Smooth muscle cell (in vitro differentiated cells): ENCODE data around the gene FOXC1. TPM values are rescaled to one million over a fixed set of nuclear protein-coding genes. Genes with fewer than 3 reads are reported as not detected.

Experiments used
- DNase-seq: peaks from one replicate; lab custom pipeline; 2025; ENCODE audit not compliant: unreplicated experiment; lab: John Stamatoyannopoulos, UW
- H2AFZ ChIP-seq: fragments of 200-600 bp; sonication (generic); 2 replicates; pipeline ENCODE4 v1.6.0; 2016; ENCODE audit warnings: antibody characterized with exemption, low read depth, mild to moderate bottlenecking
- H3F3A ChIP-seq: fragments of 200-600 bp; sonication (generic); 2 replicates; pipeline ENCODE4 v1.6.0; 2017; ENCODE audit warnings: antibody characterized with exemption, low read depth
- H3K27ac ChIP-seq: fragments of 200-600 bp; sonication (generic); 2 replicates; pipeline ENCODE4 v1.5.1; 2016; ENCODE audit warnings: low read depth, mild to moderate bottlenecking
- H3K27me3 ChIP-seq: fragments of 200-600 bp; sonication (generic); 2 replicates; pipeline ENCODE4 v1.6.1; 2016; ENCODE audit warnings: low read depth, mild to moderate bottlenecking
- H3K36me3 ChIP-seq: fragments of 200-600 bp; sonication (generic); 2 replicates; pipeline ENCODE4 v1.5.1; 2016; ENCODE audit warnings: low read depth
- H3K4me1 ChIP-seq: fragments of 200-600 bp; sonication (generic); 2 replicates; pipeline ENCODE4 v1.5.1; 2016; ENCODE audit warnings: low read depth
- H3K4me2 ChIP-seq: fragments of 200-600 bp; sonication (generic); 2 replicates; pipeline ENCODE4 v1.6.0; 2016; ENCODE audit warnings: mild to moderate bottlenecking
- H3K4me3 ChIP-seq: fragments of 200-600 bp; sonication (generic); 2 replicates; pipeline ENCODE4 v1.5.1; 2016; ENCODE audit warnings: mild to moderate bottlenecking
- H3K79me2 ChIP-seq: fragments of 200-600 bp; sonication (generic); 2 replicates; pipeline ENCODE4 v1.6.0; 2016; ENCODE audit warnings: low read depth, mild to moderate bottlenecking
- H3K9ac ChIP-seq: fragments of 200-600 bp; sonication (generic); 2 replicates; pipeline ENCODE4 v1.6.0; 2016; ENCODE audit warnings: low read depth
- H3K9me3 ChIP-seq: fragments of 200-600 bp; sonication (generic); replicated peaks from 2 replicates; pipeline ENCODE4 v1.5.1; 2016; ENCODE audit warnings: low read depth
- H4K20me1 ChIP-seq: fragments of 200-600 bp; sonication (generic); 2 replicates; pipeline ENCODE4 v1.6.0; 2016; ENCODE audit warnings: low read depth
- WGBS: methylation state at CpG from one replicate; pipeline ENCODE4 v1.1.7; 2016; ENCODE audit warnings: low lambda C conversion rate; 5-methylcytosine and 5-hydroxymethylcytosine counted together
- polyA plus RNA-seq: library from polyadenylated mRNA; unstranded; fragments of >200 nt; fragmentation: Nextera tagmentation; extraction: Ambion mirVana; gene quantifications from 2 replicates; pipeline ENCODE4 v1.2.1, GENCODE V29; 2016
- total RNA-seq: library from RNA; depleted of rRNA; stranded (reverse); fragments of >200 nt; gene quantifications from 2 replicates; pipeline ENCODE4 v1.2.3, GENCODE V29; 2014
- TF ChIP-seq, protein P1 (sequence below): fragments of 200-600 bp; sonication (generic); IDR thresholded peaks from 2 replicates; pipeline ENCODE4 v1.5.1; 2017; ENCODE audit warnings: borderline replicate concordance, mild to moderate bottlenecking, antibody characterized with exemption; ENCODE audit not compliant: insufficient read depth, poor library complexity, severe bottlenecking

FOXC1 gene
- total and polyA plus RNA-seq, 2 experiments from 2014 or later = 0.10 to 1.4 TPM

DNA sequence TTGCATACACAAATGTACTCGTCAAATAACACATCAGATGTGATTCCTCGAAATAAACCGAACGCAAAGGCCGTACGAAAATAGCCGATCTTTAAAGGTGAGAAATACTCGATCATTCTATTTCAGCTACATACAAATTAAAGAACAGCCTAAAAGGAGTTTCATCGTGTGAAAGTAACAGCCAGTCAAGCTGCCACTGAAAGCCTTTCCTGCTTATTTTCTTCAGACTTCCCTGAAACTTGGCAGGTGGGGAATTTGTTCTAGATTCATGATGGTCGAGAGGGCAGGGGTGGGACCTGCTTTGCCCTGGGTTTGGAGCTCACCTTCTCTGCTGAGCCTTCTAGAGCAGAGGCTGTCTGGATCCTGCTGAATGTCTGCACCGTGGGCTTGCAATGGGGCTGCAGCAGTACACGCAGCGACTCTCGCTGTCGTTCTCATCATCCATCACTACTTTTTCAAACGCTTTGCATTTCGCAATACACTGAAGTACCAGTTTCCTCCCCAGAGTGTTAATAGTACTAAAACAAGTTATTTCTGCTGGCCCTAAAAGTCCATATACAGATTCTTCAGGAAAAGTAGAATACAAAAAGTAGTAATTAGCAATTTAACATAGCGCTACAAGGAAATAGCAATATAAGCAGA is 16.2 kb downstream of the FOXC1 start:
- Histone ChIP-seq H3K9ac (no peak overlapping the region), H3K4me1 (peaks cover 16% of the 10 kb centered on the region), H3F3A (no peaks in the 10 kb centered on the region), H3K4me3 (no peak overlapping the region), H3K36me3 (no peaks in the 10 kb centered on the region), H2AFZ (no peak overlapping the region), H3K79me2 (no peaks in the 10 kb centered on the region), H3K4me2 (no peak overlapping the region), H3K27ac (no peak overlapping the region), H3K9me3 (no peaks in the 10 kb centered on the region), H4K20me1 (no peaks in the 10 kb centered on the region), H3K27me3 (peaks cover 90% of the 10 kb centered on the region)
- no peak for DNase-seq
- TF ChIP-seq, protein P1, sequence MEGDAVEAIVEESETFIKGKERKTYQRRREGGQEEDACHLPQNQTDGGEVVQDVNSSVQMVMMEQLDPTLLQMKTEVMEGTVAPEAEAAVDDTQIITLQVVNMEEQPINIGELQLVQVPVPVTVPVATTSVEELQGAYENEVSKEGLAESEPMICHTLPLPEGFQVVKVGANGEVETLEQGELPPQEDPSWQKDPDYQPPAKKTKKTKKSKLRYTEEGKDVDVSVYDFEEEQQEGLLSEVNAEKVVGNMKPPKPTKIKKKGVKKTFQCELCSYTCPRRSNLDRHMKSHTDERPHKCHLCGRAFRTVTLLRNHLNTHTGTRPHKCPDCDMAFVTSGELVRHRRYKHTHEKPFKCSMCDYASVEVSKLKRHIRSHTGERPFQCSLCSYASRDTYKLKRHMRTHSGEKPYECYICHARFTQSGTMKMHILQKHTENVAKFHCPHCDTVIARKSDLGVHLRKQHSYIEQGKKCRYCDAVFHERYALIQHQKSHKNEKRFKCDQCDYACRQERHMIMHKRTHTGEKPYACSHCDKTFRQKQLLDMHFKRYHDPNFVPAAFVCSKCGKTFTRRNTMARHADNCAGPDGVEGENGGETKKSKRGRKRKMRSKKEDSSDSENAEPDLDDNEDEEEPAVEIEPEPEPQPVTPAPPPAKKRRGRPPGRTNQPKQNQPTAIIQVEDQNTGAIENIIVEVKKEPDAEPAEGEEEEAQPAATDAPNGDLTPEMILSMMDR = no peak
- 49% methylated on average over 18 of the region's 18 CpGs for WGBS

DNA sequence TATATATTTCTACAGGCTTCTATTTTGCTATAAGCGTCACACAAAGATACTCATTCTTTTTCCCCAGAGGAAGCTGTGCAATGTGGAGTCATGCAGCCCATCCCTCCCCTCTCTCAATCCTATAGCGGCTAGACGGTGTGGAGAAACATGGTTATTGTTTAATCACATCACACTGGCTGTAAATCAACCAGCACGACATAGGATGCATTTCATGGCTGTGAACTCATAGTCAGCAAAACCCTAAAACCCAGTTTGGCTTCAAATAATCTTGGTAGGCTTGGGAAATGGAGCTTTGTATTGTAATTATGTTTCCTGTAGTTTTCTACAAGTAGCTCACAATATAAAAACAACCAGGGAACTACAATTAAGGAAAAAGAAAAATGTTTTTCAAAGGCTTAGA is 16.8 kb downstream of the FOXC1 start:
- no peak overlapping the region for H3K4me2 ChIP-seq
- no peak overlapping the region for H2AFZ ChIP-seq
- WGBS = 47% methylated on average over 4 of the region's 4 CpGs
- no peaks in the 10 kb centered on the region for H3K36me3 ChIP-seq
- DNase-seq = no peak
- no peak overlapping the region for H3K9ac ChIP-seq
- TF ChIP-seq, protein P1 = no peak
- peaks cover 84% of the 10 kb centered on the region for H3K27me3 ChIP-seq
- H3F3A ChIP-seq = no peaks in the 10 kb centered on the region
- no peak overlapping the region for H3K4me3 ChIP-seq
- H4K20me1 ChIP-seq = no peaks in the 10 kb centered on the region
- H3K79me2 ChIP-seq = no peaks in the 10 kb centered on the region
- peaks cover 16% of the 10 kb centered on the region for H3K4me1 ChIP-seq
- no peaks in the 10 kb centered on the region for H3K9me3 ChIP-seq
- H3K27ac ChIP-seq = no peak overlapping the region

DNA sequence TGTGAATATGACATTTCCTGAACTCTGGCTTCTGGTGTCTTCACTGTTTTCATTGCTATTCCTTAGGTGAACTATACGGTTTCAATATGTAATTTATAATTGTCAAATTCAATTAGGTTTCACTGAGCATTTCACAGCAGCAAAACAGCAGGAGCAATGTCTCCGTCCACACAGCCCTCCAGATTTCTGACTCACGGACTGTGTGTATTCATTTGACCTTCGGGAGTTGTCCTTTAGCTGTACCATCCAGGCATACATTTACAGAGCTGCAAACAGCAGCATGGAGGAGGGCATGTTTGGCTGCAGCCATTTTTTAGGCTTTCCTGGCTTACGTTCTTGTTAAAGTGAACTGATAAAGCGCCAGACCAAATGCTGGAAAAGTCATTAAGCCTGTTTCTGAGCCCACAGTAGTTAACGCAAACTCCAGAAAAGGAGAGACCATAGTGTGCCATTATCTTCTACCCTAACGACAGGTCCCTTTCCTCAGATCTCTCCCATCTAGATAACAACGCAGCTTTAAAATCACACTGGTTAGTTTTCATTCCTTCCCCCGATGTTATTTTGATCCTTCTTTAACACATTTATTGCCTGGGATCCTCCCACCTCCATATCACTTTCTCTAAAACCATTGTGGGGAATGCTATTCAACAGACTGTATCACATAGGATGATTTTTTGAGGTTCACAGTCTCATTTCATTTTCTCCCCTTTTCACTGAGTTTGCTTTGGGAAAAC is 18.3 kb downstream of the FOXC1 start:
- TF ChIP-seq, protein P1 = no peak
- Histone ChIP-seq H3K9ac (no peak overlapping the region), H4K20me1 (no peaks in the 10 kb centered on the region), H3K27me3 (peaks cover 82% of the 10 kb centered on the region), H3K79me2 (no peaks in the 10 kb centered on the region), H3K4me2 (no peak overlapping the region), H3K27ac (no peak overlapping the region), H3F3A (no peaks in the 10 kb centered on the region), H3K9me3 (no peaks in the 10 kb centered on the region), H3K4me1 (peaks cover 16% of the 10 kb centered on the region), H3K4me3 (no peak overlapping the region), H3K36me3 (no peaks in the 10 kb centered on the region), H2AFZ (no peak overlapping the region)
- DNase-seq = no peak
- WGBS = 27% methylated on average over 10 of the region's 10 CpGs

DNA sequence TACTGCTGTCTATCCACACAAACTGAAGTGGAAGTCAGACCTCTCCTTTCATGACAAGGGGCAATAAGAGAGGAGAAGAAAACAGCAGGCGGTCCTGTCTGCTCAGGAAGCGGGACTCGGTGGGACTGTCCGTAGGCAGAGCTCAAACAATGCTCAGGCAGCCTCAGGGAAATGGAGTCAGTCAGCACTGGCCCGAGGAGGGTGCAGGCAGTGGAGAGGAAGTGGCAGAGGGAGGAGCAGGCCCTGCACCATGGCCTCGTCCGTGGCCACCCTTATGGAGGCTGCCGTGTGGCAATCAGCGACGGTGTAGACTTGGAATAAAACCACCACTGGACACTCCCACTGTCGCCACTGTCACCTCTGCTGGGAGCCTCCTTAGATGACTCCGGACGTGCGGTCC is 19.6 kb downstream of the FOXC1 start:
- no peak overlapping the region for H3K4me2 ChIP-seq
- no peaks in the 10 kb centered on the region for H3F3A ChIP-seq
- H3K4me3 ChIP-seq = no peak overlapping the region
- peaks cover 73% of the 10 kb centered on the region for H3K27me3 ChIP-seq
- H3K4me1 ChIP-seq = peaks cover 12% of the 10 kb centered on the region
- H3K27ac ChIP-seq = no peak overlapping the region
- H3K79me2 ChIP-seq = no peaks in the 10 kb centered on the region
- H3K9ac ChIP-seq = no peak overlapping the region
- no peaks in the 10 kb centered on the region for H3K9me3 ChIP-seq
- no peaks in the 10 kb centered on the region for H4K20me1 ChIP-seq
- no peak overlapping the region for H2AFZ ChIP-seq
- WGBS = 90% methylated on average over 14 of the region's 14 CpGs
- no peaks in the 10 kb centered on the region for H3K36me3 ChIP-seq
- no peak for DNase-seq
- TF ChIP-seq, protein P1 = no peak
